Esophagus (tissue), 2 donors: ENCODE results near the gene BCL2L11. TPM values are rescaled to one million over a fixed set of nuclear protein-coding genes. Genes with fewer than 3 reads are reported as not detected.

Experiments
- H3K27ac ChIP-seq, 2 donors: one replicate each; pipeline ENCODE4 v1.5.1; 2013; ENCODE audit warnings: low read depth in 2 of 2, mild to moderate bottlenecking in 2 of 2, inconsistent platforms in 1 of 2, low read length in 1 of 2, moderate library complexity in 1 of 2
- H3K27me3 ChIP-seq, 2 donors: one replicate each; pipeline ENCODE4 v1.6.1; 2013; ENCODE audit warnings: low read length in 2 of 2, control low read depth in 1 of 2, mild to moderate bottlenecking in 1 of 2; ENCODE audit not compliant: insufficient read depth in 2 of 2, control insufficient read depth in 1 of 2
- H3K36me3 ChIP-seq, 2 donors: one replicate each; pipeline ENCODE4 v1.6.1; 2013; ENCODE audit warnings: low read length in 1 of 2; ENCODE audit not compliant: control insufficient read depth in 2 of 2, insufficient read depth in 2 of 2
- H3K4me1 ChIP-seq, 2 donors: one replicate each; pipeline ENCODE4 v1.6.1; 2013; ENCODE audit warnings: low read length in 1 of 2; ENCODE audit not compliant: control insufficient read depth in 2 of 2, insufficient read depth in 2 of 2
- H3K4me3 ChIP-seq, 2 donors: one replicate each; pipeline ENCODE4 v1.5.1; 2013; ENCODE audit warnings: low read length in 2 of 2, mild to moderate bottlenecking in 2 of 2, low read depth in 1 of 2, moderate library complexity in 1 of 2
- H3K9me3 ChIP-seq, 2 donors: one replicate each; pipeline ENCODE4 v1.6.1; 2013; ENCODE audit warnings: mild to moderate bottlenecking in 2 of 2, low read depth in 1 of 2, low read length in 1 of 2, moderate library complexity in 1 of 2; ENCODE audit not compliant: control insufficient read depth in 2 of 2, insufficient read depth in 1 of 2
- WGBS, 2 donors: extraction: QIAGEN DNeasy Blood & Tissue Kit; methylation state at CpG; one replicate each; pipeline ENCODE4 v1.1.7; 2013; 5-methylcytosine and 5-hydroxymethylcytosine counted together
- polyA plus RNA-seq, 2 donors: library from polyadenylated mRNA; stranded (reverse); fragments of 200-250 nt; gene quantifications; one replicate each; pipeline ENCODE4 v1.2.3, GENCODE V29; 2013
- donor health status: healthy with polysubstance abuse.
- donor health status: Bipolar disorder and iron deficiency.

BCL2L11 gene
- polyA plus RNA-seq, 2 donors = 3.9 to 4.1 TPM

GRCh38 chr2:111122631-111123421 lies 2.1 kb downstream of the BCL2L11 start:
- peak overlapping the region; percentile 80 to 89 for H3K27ac ChIP-seq
- H3K4me3 ChIP-seq = peak overlapping the region; percentile 79 to 88
- peaks cover 0 to 4% of the 10 kb centered on the region in 2 donors for H3K36me3 ChIP-seq
- WGBS, 2 donors = 1% methylated on average over 79 to 92 of the region's 92 CpGs
- H3K4me1 ChIP-seq = peaks cover 0 to 6% of the 10 kb centered on the region in 2 donors
- H3K27me3 ChIP-seq = no peaks in the 10 kb centered on the region
- H3K9me3 ChIP-seq = peaks cover 0 to 4% of the 10 kb centered on the region in 2 donors

- Histone ChIP-seq H3K36me3 (peaks cover 0 to 5% of the 10 kb centered on the region in 2 donors), H3K4me1 (peaks cover 0 to 3% of the 10 kb centered on the region in 2 donors), H3K9me3 (peaks cover 0 to 4% of the 10 kb centered on the region in 2 donors), H3K4me3 (no peak overlapping the region), H3K27ac (no peak overlapping the region), H3K27me3 (no peaks in the 10 kb centered on the region)
- 82 to 92% methylated on average over 7 of the region's 7 CpGs for WGBS, 2 donors
Measured at GRCh38 chr2:111123751-111124150, 3.0 kb downstream of the BCL2L11 start.

GRCh38 chr2:111126581-111126980 lies 5.9 kb downstream of the BCL2L11 start:
- H3K4me1 ChIP-seq = peaks cover 0 to 3% of the 10 kb centered on the region in 2 donors
- WGBS, 2 donors = 95 to 97% methylated on average over 1 of the region's 1 CpG
- no peaks in the 10 kb centered on the region for H3K9me3 ChIP-seq
- H3K36me3 ChIP-seq = peaks cover 0 to 7% of the 10 kb centered on the region in 2 donors
- H3K4me3 ChIP-seq = no peak overlapping the region
- H3K27me3 ChIP-seq = no peaks in the 10 kb centered on the region
- H3K27ac ChIP-seq = no peak overlapping the region

GRCh38 chr2:111127351-111127750 lies 6.6 kb downstream of the BCL2L11 start:
- H3K27ac ChIP-seq = no peak overlapping the region
- WGBS, 2 donors = 77 to 84% methylated on average over 4 of the region's 4 CpGs
- H3K9me3 ChIP-seq = no peaks in the 10 kb centered on the region
- H3K36me3 ChIP-seq = peaks cover 0 to 8% of the 10 kb centered on the region in 2 donors
- peaks cover 0 to 3% of the 10 kb centered on the region in 2 donors for H3K4me1 ChIP-seq
- H3K4me3 ChIP-seq = no peak overlapping the region
- no peaks in the 10 kb centered on the region for H3K27me3 ChIP-seq

GRCh38 chr2:111128096-111128495 lies 7.4 kb downstream of the BCL2L11 start:
- Histone ChIP-seq H3K4me3 (no peak overlapping the region), H3K9me3 (no peaks in the 10 kb centered on the region), H3K36me3 (peaks cover 0 to 8% of the 10 kb centered on the region in 2 donors), H3K4me1 (no peaks in the 10 kb centered on the region), H3K27ac (no peak overlapping the region), H3K27me3 (no peaks in the 10 kb centered on the region)
- WGBS, 2 donors = 88 to 90% methylated on average over 2 of the region's 2 CpGs

- no peaks in the 10 kb centered on the region for H3K27me3 ChIP-seq
- H3K4me3 ChIP-seq = no peak overlapping the region
- WGBS, 2 donors = 86 to 90% methylated on average over 2 of the region's 2 CpGs
- H3K36me3 ChIP-seq = peaks cover 0 to 7% of the 10 kb centered on the region in 2 donors
- H3K9me3 ChIP-seq = no peaks in the 10 kb centered on the region
- peaks cover under 1 to 2% of the 10 kb centered on the region in 2 donors for H3K4me1 ChIP-seq
- no peak overlapping the region for H3K27ac ChIP-seq
Measured at GRCh38 chr2:111133603-111134002, 12.9 kb downstream of the BCL2L11 start.

DNA sequence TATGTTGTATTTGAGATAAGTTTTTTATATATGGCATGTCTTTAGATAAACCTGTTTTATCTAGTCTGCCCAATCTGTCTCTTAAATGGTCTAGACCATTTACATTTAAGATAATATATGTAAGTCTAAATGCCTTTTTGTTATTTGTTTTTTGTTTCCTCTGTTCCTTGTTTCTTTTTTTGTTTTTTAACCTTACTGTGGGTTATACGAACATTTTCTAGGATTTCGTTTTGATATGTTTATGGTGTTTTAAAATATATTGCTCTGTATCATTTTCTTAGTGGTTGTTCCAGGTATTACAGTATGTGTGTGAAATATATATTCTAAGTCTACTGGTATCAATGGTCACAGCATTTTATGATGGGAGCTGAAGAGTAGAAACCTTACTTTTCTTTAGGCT lies 13.3 kb downstream of the BCL2L11 start:
- WGBS, 2 donors = 96 to 98% methylated on average over 2 of the region's 2 CpGs
- peaks cover 2 to 5% of the 10 kb centered on the region in 2 donors for H3K4me1 ChIP-seq
- no peak overlapping the region for H3K27ac ChIP-seq
- peaks cover 0 to 5% of the 10 kb centered on the region in 2 donors for H3K36me3 ChIP-seq
- no peaks in the 10 kb centered on the region for H3K9me3 ChIP-seq
- H3K27me3 ChIP-seq = no peaks in the 10 kb centered on the region
- no peak overlapping the region for H3K4me3 ChIP-seq

GRCh38 chr2:111135237-111135909 lies 14.7 kb downstream of the BCL2L11 start:
- Histone ChIP-seq H3K4me1 (peaks cover 2 to 10% of the 10 kb centered on the region in 2 donors), H3K36me3 (peaks cover 0 to 5% of the 10 kb centered on the region in 2 donors), H3K27me3 (no peaks in the 10 kb centered on the region), H3K4me3 (no peak overlapping the region), H3K27ac (no peak overlapping the region), H3K9me3 (no peaks in the 10 kb centered on the region)
- WGBS, 2 donors = 96 to 97% methylated on average over 3 of the region's 3 CpGs

GRCh38 chr2:111135910-111136297 lies 15.2 kb downstream of the BCL2L11 start:
- Histone ChIP-seq H3K4me3 (no peak overlapping the region), H3K27me3 (no peaks in the 10 kb centered on the region), H3K36me3 (peaks cover 0 to 5% of the 10 kb centered on the region in 2 donors), H3K4me1 (peaks cover 2 to 10% of the 10 kb centered on the region in 2 donors), H3K9me3 (no peaks in the 10 kb centered on the region), H3K27ac (no peak overlapping the region)
- WGBS, 2 donors = 79% methylated on average over 9 of the region's 9 CpGs
